SU-DHL-6 (cell line): ENCODE data around the gene REXO2.

Experiments
- CTCF ChIP-seq: fragments of 200-600 bp; sonication (generic); IDR thresholded peaks from one replicate; pipeline ENCODE4 v1.5.1; 2017; ENCODE audit warnings: antibody characterized with exemption, mild to moderate bottlenecking, low read length, moderate library complexity; ENCODE audit not compliant: insufficient read depth, poor library complexity, severe bottlenecking
- EZH2phosphoT487 ChIP-seq: fragments of 200-600 bp; sonication (generic), shearing (Covaris generic); conservative IDR thresholded peaks from 2 replicates; pipeline ENCODE4 v1.6.1; 2018; ENCODE audit warnings: mild to moderate bottlenecking, antibody characterized with exemption, low read length, moderate library complexity, mixed read lengths

GRCh38 chr11:114472661-114473060 lies 33.4 kb downstream of the REXO2 start:
- no peak for TF ChIP-seq CTCF
- no peak for TF ChIP-seq EZH2phosphoT487
